GM21619 (cell line): ENCODE data around the gene CAMK2A.

Experiments used
- ATAC-seq: cut with Tn5 transposase; IDR thresholded peaks from one replicate; pipeline ENCODE4 v1.9.1; 2021; ENCODE audit not compliant: unreplicated experiment

Gene CAMK2A

DNA sequence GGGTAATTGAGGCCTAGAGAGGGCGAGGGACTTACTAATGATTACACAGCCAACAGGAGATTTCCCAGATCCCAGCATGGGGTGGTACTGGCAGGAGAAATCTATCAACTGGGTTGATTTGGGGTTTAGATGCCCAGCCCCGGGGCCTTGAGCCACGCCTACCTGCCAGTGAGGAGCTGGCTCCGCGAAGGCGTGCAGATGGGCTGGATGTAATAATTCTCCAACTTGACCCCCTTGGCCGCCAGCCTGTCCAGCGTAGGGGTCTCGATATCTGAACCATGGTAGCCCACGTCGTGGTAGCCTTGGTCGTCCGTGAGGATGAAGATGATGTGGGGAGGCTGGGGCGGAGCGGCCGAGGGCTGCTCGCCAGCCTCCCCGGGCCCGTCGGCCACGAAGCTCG is 12.3 kb upstream of the CAMK2A start:
- ATAC-seq: no peak

DNA sequence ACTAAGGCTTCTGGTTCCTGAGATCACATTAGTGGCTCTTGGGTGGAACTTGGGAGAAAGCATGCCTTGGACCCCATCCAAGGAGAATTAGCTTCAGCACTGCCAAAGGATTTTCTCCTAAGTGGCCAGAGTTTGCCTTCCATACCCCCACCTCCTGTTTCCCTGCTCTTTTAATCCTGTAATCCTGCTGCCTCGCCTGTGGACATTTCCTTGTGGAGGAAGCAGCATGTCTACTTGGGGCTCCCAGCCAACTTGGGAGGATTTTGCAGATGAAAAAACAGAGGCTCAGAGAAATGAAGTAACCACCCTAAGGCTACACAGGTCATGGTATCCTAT is 11.6 kb upstream of the CAMK2A start:
- no peak for ATAC-seq

DNA sequence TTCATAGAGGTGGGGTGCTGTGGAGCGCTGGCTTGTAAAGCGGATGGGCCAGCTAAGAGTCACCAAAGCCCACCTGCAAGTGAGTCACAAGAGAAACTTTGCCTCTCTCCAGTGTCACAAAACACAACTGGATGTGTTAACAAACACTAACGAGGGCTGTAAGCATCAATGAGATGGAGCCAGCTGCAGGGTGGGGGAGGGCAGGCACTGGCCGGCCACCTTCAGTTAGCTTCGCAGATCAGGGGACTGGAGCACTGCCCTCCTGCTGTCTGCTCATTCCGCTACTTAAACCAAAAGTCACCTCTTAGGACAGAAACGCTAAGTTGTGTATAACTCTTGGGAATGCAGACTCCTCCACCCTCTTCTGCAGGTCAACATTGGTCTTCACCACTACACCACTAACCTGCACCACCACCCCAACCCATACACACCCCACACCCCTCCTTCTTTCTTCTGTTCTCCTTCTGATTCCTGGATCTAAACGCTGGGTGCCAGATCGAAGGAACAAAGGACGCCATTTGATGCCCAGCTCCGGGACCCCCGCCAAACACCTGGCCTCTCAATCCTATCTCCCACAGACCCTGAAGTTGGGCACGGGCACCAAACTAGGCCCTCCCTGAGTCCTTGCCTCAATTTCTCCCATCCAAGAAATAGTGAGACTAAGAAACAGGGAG is 11.1 kb upstream of the CAMK2A start:
- ATAC-seq: no peak

DNA sequence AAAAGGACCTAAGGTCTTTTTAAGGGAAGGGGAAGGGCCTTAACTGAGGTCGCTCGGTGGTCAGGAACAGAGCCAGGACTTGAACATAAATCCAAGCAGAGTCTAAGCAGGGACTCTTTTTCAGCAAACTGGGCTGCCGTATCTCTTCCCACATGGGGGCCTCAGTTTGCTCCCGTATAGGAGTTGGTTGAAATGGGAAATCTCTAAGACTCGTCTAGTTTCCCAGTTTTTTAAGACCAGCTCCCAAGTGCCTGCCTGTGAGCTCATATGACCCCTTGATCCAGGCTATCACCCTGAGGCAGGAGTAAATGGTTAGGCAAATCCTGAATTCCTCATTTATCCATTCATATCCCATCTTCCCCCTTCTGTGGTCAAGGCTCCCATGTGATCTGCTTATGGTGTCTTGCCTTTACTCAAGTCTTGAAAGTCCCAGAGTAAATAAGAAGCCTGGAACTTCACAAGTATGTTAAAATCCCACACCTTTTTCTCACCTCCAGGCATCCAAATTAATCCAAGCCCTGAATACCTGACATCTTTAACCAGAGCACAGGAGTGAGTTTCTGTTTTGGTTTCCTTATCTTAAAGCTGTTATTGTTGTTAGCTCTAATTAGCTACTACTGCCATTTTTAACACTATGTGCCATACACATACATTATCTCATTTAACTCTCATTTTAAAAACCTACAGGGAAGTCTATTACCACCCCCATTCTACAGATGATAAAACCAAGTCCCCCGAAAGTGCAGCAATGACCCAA is 10.2 kb upstream of the CAMK2A start:
- no peak for ATAC-seq

DNA sequence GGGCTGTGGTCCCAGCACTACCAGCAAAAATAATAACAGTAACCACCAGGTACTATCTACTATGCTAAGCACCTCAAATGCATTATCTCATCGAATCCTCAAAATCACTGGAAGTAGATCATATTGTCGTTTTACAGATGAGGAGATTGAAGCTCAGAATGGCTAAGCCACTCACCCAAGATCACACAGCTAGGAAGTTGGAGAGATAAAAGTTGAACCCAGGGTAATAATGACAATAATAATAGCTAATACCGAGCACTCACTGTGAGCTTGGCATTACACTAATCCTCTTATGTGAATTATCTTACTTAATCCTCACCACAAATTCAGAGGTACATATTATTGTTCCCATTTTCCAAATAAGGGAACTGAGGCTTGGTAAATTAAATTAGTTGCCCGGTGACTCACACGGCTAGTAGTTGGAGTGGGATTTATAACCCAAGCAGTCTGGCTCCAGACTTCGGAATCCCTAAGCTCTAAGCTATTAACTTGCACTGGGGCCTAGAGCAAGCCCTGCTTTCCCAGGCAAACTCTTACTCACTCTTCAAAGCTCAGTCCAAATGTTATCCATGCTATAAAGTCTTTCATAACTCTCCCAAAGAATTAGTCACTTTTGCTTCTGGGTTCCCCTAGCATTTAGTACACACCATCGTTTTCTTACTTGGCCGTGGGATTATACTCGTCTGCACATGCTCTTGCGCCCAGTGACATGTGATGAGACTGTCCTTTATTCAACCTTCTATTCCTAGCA is 9.3 kb upstream of the CAMK2A start:
- ATAC-seq: no peak

DNA sequence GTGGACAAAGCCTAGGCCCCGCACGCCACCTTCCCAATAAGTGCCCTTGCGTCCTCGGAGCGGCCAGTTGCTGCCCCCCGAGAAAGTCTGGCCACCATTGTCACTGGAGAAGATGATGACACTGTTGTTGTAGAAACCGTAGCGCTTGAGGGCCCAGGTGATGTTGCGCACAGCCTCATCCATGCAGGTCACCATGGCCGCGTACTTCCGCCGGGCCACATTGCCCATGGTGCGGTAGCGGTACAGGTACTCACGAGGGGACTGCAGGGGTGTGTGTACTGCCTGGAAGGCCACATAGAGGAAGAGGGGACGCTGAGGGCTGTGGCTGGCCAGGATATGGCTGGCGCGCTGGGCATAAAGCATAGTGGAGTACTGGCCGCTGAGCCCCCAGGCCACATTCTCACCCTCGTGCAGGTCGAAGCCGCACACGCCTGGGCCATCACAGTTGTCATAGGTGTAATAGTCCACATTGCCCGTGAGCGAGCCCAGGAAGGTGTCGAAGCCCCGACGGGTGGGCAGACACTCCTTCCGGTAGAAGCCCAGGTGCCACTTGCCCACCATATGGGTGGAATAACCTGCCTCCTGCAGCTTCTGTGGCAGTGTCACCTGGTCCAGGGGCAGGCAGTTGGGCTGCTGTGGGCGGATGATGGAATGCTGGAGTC is 8.5 kb upstream of the CAMK2A start:
- no peak for ATAC-seq

DNA sequence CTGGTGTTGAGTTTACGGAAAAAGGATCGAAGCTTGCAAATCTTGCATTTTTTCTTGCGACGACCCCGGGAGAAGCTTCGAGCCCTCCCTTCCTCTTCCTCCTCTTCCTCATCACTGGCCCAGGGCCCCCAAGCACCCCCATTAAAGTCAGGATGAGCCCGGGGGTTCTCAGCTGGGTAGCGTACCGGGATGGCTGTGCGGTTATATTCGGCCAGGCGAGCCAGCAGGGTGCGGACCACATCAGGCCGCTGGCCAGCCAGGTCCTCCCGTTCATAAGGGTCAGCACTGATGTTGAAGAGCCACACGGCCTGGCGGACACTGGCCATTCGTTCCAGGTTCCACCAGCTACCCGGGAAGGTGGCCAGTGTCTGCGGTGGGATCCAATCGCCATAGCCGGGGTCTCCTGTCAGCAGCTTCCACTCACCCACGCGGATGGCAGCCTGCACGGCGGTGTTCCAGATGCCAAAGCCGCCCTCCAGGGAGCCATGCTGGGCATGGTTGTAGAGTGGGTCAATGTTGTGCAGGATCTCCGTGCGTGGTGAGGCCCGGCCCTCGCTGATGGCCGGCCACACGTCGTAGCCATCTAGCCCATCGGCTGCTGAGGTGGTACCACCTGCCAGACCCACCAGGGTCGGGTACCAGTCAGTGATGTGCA is 7.8 kb upstream of the CAMK2A start:
- no peak for ATAC-seq

DNA sequence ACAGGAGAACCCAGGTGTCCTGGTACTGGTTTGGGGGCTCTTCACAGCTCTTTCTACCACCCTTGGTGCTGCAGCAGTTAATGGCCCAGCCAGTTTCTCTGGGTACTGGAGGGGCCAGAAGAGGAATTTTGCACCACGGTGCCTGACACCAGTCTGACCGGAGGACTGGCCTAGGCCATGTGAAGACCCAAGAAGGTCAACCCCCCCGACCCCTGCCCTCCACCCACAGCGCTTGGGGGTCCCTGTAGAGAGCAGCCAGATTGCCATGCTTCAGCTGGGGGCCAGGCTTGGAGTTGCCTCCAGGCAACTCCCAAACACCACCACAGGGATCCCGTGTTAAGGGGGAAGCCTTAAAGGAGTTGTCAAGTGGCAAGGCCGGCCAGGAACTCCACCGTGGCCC is 6.9 kb upstream of the CAMK2A start:
- ATAC-seq: no peak

DNA sequence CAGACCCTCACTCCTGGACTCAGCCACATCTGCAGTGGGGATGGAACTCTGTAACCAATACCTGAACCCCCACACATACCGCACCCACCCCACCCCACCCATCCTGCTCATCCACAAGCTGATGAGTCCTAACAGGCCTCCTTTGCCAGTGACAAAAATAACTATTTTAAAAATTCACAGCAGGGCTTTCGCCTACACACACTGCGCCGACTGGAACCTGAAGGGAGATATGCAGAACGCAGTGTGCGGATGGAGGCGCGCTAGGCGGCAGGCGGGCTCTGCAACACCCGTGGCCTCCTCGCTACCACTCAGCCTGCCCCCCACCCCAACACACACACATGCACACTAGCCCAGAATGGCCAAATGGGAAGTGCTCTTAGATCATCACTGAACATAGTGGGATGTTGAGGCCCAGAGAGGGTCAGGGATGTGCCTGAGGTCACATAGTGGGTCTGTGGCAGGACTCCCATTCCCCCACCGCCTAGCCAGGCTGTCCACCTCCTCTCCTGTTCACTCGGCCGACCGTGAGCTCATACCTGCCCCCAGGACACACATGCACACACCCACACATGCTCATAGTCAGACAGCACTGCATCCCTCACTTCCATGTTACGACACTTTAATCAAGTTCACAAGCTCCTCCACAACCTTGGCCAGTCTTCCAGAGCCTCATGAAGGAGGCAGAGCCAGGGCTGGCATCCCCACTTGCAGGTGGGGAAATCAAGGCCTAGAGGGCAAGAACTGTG is 6.3 kb upstream of the CAMK2A start:
- ATAC-seq: no peak

DNA sequence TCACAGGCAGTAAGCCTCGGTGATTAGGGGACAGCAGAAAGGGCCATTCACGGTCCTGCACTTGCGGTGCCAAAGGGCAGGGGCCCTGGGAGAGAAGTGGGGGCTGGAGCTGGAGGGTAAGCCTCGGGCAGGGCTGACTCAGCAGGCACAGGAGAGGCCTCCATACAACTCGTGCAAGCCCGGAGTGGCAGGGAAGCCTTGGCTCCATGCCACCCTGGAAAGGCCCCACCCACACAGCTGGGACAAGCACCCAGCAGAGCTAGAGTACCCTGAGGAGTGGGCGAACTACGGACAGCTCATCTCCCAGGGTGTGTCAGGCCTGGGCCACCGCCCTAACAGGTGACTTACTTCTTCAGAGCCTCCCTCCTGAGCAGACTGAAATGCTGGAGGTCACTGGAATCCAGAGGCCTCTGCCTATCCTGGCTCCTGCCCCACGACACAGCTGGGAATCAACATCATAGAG is 5.6 kb upstream of the CAMK2A start:
- no peak for ATAC-seq

DNA sequence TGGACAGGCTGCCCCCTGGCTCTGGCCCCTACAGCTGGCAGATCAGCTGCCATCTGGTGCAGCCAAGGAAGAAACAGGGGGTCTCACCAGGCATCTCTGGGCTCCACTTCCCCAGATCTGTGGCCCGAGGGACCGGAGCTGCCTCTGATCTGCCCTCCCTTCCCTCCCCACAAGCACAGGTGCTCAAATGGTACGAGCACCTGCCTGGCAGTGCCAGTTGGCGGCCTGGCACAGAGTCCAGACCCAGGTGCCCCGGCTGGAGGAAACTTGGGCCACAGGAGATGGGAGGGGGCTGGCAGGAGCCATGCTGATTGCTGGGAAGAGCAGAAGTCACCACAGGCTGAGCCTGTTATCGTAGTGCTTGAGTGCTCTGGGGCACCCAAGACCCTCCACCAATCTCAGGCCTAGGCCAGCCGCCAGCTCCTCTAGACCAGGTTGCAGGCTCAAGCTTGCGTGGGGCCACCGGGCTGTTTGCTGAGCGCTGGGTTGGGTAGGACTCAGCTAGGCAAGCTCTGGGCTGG is 5.0 kb upstream of the CAMK2A start:
- ATAC-seq: no peak

DNA sequence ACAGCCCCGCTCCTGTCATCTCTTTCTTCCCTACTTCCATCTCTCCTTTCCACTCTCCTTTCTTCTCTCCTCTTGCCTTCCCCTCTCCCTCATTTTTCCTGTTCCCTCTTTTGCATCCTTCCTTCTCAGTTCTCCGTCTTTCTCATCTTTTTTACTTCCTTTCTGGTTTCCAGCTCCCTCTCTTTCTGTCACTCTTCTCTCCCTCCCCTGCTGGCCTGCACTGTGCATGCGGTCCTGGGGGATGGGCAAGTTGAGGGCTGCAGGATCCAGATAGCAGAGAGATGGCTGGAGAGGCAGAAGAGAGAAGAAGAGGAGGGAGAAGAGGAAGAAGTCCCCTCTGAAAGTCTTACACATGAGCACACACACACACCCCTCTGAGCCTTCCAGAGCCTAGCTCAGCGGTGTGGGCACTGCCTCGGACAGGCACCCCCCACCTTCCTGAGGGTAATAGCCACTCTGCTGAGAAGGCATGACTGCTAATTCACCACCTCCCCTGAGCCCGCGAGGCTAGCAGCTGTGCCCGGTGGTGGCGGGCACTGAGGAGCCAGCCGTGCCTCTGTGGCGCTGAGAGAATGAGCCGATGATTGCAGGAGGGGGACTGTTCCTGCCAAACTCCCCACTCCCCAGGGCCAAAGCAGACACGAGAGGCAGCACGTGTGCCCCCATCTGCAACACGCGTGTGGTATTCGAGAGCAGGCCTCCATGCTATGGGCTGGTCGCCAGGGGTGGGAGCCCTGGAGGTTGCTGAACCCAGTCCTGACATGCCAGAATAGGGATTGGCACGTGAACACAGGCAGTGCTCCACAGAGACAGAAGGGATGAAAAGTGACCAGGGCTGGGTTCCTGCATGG is 3.7 kb upstream of the CAMK2A start:
- ATAC-seq: no peak

DNA sequence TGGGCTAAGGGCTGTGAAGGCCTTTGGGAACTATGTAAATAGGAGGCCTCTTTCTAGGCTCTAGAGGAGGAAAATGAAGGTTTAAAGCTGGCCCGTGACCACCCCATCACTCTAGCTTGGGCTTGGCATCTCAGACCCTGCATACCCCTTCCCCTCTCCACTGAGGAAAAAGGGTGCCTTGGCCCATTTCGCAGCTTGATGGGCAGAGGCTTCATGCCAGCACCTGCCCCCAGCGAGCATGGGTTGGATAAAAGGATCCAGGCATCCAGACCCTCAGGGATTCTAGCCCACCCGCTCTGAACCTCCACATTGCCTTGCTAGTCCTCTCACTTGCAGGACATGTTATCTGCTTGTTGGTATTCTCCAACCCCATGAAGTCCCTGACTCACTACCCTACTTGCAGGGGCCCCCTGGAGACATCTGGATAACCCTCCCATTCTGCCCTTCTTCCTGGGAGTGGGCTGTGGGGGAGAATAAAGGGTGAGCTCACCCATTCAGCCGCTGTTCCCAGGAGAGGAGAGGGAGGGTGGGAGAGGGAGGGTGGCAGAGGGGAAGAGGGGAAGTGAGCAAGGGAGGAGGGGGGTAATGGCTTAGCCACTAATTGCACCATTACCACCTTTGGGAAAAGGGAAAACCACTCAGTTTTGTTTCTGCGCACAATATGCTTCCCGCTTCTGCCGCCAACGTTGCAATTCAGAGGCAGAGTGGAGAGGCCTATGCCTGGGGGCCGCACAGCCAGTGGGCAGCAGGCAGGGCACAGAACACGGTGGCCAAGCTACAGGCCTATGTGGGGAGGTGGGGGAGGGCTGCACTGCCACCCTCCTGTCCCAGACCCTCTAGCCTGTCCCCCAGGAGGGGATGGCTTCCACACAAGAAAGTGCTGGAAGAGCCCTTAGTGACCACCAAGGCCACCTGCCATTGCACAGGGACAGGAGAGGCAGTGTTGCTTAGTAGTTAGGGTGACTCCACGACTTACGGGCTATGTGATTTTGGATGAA is 2.1 kb upstream of the CAMK2A start:
- ATAC-seq: no peak

DNA sequence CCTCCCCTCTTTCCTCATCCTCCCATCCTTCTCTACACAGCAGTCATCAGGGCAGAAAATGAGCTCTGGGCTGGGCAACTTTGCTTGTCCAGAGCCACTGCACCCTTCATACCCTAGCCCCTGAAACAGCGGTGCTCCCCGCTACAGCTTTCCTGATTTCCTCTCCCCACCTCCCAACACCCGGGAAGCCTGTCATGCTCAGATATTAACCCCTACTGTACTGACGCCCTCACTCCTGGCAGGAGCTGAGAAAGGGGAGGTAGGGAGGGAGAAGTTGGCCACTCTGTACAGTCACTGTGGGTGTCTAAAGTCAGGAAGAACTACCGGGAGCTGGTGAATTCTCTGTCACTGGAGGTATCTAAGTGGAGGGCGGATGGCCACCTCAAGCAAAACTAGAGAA is 782 bp downstream of the CAMK2A start:
- no peak for ATAC-seq

DNA sequence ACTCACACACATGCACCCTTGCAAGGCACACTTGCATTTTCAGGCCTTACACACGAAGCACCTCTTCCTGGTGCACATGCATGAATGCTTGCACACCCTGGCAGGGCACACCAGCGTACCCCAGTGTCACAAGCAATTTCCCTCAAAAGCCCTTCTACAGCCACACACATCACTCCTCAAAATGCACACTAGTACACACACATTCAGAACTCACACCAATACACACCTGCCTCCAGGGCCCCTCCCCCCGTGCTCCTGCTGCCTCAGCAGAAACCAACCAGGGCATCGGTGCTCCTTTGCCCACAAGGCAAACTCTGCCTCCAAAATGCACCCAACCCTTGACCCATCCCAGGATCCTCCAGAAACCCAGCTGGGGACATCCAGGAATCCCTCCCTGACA is 1.2 kb downstream of the CAMK2A start:
- ATAC-seq: no peak

DNA sequence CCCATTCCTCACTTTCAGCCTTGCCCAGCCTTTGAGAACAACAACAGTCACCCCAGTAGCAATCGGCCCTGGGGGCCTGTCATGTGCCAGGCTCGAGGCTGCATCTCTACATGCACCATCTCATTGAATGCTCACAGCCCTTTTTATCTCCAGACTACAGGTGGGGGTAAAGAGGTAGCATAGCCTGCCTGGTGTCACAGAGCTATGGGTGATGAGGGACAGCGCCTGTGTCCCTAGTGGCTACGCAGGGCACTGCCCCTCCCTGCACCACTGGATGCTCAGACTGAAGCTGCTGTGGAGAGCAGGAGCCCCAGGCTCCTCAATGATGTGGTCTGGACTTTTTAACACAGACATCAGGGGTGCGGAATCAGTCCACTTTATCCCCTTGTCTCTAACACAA is 2.8 kb downstream of the CAMK2A start:
- no peak for ATAC-seq

DNA sequence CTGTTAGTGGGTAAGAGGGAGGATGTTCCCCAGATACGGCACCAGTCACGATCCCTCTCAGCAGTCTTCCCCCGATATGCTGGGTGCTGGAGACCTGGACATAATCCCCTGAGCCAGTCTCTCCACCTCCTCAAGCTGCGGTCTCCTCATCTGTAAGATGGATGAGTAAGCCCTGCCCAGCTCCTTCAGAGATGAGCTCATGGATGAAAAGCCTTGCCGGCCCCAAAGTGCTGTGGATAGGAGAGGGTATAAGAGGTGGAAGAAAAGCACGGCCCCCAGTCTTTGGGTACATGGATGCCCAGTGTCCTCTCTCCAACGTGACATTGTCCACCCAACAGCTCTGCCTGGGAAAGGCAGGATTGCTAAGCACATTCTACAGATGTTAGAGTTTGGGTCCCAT is 4.5 kb downstream of the CAMK2A start:
- no peak for ATAC-seq

DNA sequence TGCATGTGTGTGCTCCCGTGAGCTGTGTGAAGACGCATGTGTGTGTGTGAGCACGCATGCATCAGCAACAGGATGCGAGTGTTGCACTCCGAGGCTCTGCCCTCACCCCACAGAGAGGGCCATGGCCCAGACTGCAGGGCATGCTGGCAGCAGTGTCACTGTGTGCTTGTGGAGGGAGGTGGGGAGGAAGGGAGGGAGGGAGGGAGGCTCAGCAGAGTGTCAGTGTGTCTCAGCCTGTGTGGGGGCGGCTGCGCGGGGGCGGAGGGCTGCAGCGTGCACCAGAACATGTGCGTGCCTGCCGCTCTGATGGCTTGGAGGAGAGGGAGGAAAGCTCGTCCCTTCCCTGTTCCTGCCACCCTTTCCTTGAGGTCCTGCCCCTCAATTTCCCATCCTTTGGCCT is 5.3 kb downstream of the CAMK2A start:
- ATAC-seq: no peak
